HG02759 (cell line): ENCODE data around the gene TRNAU1AP.
"Not testable (repeated sequence)": the region's sequence is repeated elsewhere in the genome, so short reads cannot be mapped to it uniquely, and the experiment has no call there.

ENCODE experiments used
- ATAC-seq: cut with Tn5 transposase; IDR thresholded peaks from one replicate; pipeline ENCODE4 v1.9.1; 2021; ENCODE audit warnings: mild to moderate bottlenecking, moderate library complexity; ENCODE audit not compliant: unreplicated experiment

The TRNAU1AP gene

DNA sequence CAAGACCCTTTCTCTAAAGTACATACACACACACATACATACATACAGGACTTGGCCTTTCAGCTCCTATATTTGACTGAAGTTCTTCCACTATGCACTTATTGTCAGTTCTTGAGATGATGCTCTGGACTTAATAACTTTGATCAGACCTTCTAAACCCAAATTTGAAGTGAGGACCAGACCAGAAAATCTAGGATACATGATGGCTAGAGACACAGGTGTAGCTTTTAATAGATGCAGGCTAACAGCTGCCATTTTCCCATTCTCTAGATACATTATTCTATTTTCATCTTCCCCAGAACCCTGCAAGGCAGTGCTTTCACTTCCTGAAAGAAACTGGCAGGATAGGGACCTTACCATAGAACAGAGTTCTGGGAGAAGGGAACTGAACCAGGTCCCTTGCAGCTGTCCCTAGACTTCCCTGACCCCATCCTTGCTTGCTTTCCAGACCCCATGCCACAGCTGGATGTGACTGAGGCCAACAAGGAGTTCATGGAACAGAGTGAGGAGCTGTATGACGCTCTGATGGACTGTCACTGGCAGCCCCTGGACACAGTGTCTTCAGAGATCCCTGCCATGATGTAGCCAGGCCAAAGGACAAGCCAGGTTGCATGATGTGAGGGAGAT, 24.3 kb downstream of the TRNAU1AP start:
- ATAC-seq: no peak

DNA sequence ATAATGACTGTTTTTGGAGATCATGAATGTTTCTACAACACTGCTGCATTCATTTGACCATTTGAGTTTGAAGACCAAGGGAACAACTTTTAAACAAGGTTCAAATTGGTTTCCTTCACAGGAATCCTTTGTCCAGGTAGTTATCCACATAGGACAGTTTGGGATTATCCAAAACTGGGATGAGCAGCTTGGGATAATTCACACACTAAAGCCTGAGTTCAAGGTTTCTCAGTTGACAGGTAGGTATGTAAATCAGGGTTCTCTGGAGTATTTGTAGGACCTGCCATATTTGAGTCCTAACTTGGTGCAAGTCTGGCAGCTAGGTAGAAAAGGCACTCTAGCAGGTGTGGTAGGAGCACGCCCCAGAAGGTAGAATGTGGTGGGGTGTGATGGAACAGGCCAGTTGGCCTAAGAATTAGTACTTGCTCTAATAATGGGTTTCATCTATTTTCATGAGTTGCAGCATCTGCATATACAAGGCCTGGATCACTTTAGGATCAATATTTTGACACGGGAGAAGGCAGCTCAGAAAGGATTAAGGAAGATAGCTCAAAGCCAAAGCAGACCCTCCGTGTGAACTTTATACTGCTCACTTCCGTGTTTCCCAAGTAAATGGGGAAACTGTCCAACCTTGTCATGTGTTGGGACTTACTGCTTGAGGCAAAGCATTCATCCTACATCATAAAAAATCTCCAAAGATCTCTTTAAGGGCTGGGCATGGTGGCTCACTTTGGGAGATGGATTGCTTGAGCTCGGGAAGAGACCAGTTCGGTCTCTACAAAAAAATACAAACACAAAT, 25.1 kb downstream of the TRNAU1AP start:
- no peak for ATAC-seq

DNA sequence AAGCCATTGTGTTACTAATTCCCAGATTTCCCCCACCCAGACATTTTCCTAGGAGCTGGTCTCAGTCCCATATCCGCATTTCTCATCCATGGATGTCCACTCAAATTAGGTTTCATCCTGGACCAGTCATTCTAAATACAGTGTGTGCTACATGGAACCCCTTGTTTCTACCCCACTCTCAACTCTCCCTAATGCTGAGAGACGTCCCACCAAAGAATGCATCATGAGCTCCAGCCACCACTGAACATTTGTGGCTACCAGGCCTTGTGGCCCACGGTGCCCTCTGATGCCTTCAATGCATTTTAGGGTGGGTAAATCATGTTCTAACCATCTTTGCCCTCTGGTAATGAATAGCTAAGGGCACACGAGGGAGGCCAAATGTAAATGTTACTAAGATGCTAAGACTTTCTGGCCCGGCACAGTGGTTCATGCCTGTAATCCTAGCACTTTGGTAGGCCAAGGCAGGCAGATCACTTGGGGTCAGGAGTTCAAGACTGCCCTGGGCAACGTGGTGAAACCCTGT, 25.9 kb downstream of the TRNAU1AP start:
- ATAC-seq: no peak

DNA sequence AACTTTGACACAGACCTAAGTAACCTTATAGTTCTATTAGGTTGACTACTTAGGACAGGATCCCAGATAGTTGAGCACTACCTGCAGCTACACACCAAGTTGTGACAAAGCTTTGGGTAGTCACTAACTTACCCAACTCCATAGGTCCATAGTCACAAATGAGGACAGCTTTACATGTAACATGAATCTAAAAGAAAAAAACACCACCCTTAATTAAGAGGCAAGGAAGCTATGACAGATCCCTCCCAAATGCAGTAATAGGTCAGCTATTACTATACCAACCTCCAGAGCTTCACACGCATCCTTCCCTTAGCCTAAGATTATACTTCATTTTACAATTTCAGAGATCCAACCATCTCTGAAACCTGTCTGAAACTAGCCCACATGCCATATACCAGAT, 26.5 kb downstream of the TRNAU1AP start:
- no peak for ATAC-seq

DNA sequence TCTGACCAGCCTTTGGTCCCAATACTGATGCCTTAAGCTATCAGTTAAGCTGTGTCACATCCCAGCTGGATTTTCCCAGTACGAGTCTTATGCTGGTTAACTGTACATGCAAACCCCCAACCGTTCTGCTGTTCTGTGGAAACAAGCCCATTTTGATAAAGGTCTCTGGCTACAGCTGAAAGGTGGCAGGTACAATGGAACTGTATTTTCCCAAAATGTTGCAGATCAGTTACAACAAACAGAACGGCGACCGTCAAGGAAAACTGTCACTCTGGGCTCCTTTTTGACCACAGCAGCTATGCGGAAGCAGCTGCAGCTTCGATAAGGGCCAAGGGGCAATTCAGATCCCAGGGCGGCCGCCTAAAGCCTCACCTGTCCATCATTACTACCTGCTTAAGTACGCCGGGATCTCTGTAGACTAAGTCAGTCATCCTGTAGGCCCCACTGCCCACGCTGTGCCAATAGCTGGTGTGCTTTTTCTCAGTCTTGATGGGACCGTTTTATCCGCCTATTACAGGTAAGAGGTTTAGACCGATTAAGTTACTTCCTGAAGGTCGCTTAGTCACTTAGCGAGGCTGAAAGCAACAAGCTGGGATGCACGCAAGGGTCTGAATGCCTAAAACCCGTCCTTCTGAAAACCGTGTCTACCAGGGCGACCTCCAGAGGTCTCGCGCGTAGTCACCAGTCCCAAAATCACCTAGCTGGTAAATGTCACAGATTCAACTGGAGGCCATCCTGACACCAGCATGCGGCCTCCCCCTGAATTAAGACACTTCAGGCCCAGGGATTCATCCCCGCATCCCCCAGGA, 28.0 kb downstream of the TRNAU1AP start:
- peak; percentile 16 for ATAC-seq

DNA sequence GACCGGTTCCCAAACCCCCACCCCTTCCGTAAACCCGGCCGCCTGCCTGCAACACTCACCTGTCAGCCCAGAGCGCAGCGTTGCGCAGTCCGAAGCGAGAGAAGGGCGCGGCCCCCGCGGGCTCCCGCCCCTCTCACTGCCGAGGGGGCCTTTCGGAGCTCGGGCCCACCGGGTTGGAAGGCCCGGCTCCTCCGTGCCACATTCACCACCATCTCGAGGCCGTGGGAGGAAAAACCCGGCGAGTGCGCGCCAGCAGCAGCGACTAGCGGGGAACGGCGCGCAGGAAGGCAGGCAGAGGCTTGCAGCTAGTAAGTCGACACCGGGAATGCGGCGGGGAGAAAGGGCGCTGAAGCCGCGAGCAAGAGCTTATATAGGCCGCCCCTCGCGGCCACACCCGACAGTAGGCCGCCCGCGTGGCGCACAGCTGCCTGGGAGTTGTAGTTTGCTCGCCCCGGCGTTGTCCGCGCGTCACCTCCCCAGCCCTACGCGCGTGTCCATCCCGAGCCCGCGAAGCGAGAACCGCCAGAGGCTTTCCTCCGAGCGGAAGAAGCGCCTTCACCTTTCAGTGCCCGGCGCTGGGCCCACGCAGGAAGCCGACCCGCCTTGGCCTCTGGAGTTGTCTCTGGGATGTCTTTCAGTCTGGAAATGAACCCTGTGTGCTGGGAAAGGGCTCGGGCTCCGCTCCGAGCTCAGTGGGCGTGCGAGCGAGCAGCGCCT, 28.8 kb downstream of the TRNAU1AP start:
- ATAC-seq: peak; percentile 87

DNA sequence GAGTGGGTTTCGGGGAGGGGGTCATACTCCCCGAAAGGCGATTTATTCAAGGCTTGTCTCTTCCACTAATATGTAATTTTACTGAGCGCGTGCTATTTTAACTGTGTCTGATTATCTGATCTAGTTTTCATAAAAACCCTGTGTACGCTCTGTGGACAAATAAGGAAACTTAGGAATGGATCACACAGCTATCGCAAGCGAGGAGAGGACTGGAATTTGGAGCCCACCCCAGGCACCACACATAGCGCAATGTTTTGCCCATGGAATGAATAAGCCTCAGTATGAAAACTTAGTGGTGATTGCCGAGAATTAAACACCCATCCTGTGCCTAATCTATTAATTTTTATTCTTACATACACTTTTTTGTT, 29.3 kb downstream of the TRNAU1AP start:
- no peak for ATAC-seq

DNA sequence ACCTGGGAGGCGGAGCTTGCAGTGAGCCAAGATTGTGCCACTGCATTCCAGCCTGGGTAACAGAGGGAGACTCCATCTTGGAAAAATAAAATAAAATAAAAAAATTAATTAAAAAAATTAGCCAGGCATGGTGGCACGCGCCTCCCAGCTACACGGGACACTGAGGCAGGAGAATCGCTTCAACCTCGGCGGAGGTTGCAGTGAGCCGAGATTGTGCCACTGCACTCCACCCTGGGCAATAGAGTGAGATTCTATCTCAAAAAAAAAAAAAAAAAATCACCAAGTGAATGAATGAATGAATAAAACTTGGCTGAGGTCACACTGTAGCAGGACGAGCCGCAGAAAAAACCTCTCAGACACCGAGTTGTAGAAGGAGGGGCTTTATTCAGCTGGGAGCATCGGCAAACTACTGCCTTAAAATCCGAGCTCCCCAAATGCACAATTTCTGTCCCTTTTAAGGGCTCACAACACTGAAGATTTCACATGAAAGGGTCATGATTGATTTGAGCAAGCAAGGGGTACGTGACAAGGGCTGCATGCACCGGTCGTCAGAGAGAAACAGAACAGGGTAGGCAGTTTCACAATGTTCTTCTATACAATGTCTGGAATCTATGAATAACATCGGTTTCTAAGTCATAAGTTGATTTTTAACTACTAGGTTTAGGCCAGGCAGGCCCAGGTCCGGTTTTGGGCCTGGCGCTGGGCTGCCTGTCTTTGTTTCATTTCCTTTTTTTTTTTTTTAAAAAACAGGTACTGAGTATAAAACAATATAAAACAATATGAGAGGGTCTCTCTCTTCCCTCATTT, 33.9 kb downstream of the TRNAU1AP start:
- ATAC-seq: not testable (repeated sequence)

DNA sequence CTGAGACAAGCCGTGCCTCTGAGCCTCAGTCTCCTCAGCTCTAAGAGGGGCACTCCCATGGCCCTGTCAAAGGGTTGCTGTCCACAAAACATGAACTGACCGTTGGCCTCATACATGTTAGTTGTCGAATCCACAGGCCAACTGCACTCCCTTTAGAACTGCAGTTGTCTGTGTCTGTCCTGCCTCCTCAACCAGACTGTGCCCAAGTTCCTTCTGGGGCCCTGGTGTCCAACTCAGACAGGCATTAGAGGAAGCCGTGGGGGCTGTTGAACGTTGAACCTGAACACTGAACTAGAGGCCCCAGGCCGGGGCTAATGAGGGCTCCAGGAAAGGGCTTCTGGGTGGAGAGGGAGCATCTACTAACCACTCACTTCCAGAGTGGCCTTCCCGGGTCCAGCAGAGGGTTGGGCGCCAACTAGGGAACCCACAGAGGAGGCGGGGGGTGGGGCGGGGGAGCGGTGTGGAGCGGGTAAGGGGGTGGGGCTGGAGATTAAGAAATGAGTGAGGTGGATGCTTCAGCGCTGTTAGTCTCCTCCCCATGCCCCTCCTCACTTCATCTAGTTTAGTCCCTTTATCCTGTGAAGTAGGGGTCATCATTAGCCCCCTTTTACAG, 38.9 kb downstream of the TRNAU1AP start, which contains the start of gene RAB42:
Gene RAB42 (plus strand): TSS at position 558 of the 613 bp plus-strand sequence. CDS start 247 bp downstream, outside the sequence.
- peak; percentile 43 for ATAC-seq

DNA sequence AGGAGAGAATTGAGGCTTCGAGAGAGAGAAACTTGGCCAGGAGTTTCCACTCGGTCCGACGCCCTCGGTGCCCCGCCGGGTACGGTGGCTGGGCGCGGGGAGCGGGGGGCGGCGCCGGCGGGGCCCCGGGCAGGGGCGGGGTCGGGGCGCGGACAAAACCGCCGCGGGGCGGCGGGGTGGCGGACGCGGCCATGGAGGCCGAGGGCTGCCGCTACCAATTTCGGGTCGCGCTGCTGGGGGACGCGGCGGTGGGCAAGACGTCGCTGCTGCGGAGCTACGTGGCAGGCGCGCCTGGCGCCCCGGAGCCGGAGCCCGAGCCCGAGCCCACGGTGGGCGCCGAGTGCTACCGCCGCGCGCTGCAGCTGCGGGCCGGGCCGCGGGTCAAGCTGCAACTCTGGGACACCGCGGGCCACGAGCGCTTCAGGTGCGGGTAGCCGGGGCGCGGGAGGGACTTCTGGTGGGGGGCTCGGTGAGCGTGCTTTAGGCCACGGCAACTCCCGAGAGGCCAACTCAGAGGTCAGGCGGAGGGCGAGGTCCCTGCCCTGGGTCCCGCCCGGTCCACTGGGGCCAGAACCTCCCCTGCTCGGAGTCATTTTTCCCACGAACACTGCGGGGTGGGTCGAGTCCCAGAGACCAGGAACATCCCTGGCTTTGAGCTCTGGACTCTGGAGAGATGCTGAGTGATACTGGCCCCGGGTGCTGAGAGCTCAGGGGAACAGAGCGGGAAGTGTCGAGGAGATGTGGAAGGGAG, 39.6 kb downstream of the TRNAU1AP start:
- peak; percentile 67 for ATAC-seq

DNA sequence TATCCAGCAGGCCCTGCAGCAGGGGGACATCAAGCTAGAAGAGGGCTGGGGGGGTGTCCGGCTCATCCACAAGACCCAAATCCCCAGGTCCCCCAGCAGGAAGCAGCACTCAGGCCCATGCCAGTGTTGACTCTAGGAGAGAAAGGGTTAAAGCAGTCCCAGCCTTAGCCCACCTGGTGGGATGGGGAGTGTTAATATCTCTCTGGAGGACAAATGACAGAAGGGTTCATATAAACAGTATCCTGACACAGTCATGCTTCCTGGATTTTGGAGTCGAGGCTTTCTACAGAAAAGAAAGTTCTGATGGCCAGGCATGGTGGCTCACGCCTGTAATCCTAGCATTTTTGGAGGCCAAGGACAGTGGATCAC, 41.1 kb downstream of the TRNAU1AP start:
- ATAC-seq: not testable (repeated sequence)

DNA sequence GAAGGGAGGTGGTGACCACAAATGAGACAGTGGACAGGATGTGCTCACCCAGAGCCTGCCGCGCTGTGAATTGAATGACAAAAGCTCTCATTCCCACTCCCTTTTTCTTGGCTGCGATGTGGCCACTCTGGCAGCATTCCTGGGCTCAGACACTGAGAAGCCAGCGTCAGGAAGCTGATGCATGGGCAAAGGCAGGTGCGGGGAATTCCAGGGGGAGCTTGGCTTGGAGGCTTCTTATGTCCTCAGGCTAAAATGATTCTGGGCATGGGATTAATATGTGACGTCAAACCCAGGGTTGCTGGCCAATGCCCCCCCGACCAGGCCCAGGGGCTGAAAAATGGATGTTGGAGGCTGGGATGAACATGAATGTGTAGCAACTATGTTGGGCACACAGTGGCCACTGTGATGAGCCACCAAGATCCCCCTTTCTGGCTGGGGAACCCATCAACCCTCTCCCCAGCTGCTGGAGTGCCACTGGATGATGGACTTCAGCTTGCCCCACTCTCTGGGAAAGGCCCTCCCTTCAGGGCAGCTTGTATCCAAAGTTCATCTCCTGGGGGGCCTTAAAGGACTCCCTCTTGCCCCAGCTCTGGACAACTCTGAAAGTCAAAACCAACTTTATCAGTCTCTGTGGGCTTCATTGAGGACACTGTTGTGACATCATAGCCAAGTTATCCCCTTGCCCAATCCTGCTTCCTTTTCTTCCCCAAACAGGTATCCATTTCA, 42.0 kb downstream of the TRNAU1AP start:
- not testable (repeated sequence) for ATAC-seq

DNA sequence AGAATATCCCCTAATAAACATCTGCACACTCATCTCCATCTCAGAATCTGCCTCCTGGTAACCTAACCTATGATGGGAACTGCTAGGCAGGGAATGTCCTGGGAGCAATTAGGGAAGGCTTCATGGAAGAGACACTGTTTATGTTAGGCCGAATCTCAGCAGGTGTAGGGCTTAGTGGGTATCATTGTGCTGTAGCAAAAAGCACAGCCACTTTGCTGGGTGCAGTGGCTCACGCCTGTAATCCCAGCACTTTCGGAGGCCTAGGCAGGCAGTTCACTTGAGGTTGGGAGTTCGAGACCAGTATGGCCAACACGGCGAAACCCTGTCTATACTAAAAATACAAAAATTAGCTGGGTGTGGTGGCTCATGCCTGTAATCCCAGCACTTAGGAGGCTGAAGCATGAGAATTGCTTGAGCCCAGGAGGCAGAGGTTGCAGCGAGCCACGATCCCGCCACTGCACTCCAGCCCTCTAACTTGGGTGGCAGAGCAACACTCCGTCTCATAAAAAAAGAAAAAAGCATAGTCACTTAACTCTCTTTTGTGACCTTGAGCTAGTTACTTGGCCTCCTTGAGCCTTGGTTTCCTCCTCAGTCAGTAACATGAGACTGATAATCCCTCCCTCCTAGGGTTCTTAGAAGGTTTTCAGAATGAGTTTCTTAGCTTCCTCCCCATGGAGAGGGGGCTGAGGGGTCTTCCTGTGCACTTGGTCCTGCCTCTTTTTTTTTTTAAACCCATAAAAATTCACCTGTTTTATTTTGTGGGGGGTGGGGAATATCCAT, 42.7 kb downstream of the TRNAU1AP start:
- ATAC-seq: no peak

DNA sequence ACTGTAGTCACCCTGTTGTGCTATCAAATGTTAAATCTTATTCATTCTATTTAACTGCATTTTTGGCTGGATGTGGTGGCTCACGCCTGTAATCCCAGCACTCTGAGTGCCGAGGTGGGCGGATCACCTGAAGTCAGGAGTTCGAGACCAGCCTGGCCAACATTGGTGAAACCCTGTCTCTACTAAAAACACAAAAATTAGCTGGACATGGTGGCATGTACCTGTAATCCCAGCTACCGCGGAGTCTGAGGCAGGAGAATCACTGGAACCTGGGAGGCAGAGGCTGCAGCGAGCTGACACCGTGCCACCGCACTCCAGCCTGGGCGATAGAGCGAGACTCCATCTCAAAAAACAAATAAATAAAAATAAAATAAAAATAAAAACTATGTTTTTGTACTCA, 43.4 kb downstream of the TRNAU1AP start:
- not testable (repeated sequence) for ATAC-seq

DNA sequence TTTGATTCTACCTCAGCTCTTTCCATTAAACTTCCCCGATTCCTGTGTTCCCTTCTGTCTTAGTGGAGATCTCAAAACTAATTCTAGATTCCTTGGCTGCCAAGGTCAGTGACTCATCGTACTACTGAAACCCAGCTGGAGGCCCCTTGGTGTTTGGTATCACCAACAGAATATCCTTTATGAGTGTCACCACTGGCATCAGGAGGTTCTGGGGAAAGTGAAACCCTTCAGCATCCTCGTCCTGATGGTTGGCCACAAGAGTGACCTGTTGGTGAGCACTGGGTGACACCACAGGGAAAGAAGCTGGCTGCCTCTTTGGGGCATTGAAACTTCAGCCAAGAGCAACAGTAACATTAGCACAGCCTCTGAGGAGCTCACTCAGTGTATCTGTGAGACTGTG, 48.8 kb downstream of the TRNAU1AP start:
- no peak for ATAC-seq

DNA sequence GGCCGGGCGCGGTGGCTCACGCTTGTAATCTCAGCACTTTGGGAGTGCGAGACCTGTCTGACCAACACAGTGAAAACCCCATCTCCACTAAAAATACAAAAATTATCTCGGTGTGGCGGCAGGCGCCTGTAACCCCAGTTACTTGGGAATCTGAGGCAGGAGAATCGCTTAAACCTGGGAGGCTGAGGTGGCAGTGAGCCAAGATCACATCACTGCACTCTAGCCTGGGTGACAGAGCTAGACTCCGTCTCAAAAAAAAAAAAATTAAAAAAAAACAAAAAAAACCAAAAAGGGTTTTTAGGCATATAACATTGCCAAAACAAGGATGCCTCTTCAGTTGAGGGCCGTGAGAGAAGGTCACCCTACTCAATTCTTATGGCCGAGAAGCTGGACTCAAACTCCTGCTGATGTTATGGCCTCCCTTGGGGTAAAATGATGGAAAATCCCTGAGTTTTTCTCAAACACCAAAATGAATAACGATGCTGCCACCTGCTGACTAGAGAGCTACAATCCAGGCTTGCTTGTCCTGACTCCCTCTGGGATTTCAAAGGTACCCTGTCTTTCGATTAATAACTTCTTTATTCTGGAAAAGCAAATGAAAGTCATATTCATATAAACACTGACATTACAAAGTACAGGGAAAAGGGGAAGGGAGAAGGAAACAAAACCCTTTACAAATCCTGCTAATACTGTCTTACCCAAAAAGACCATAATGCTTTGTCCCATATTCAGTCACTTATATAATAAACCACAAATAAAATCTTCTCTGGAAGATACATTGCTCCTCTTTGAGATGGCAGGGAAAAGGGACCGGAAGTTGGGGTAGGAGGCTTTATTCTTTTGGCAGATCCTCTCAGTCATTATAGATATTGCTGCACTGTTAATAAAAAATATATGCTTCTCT, 49.9 kb downstream of the TRNAU1AP start:
- ATAC-seq: no peak
